H1 (cell line): ENCODE measurements around the gene SMTNL1. TPM values are rescaled to one million over a fixed set of nuclear protein-coding genes. Genes with fewer than 3 reads are reported as not detected.

Experiments used
- BRCA1 ChIP-seq: IDR thresholded peaks from 2 replicates; pipeline ENCODE4 v1.6.1; 2012; ENCODE audit warnings: low read depth, low read length, improper control_type of control experiment
- CHD1 ChIP-seq: IDR thresholded peaks from 2 replicates; pipeline ENCODE4 v1.6.1; 2012; ENCODE audit warnings: low read depth, low read length, improper control_type of control experiment
- POU5F1 ChIP-seq: IDR thresholded peaks from 2 replicates; pipeline ENCODE4 v1.6.1; 2011; ENCODE audit warnings: low read depth, mild to moderate bottlenecking, low read length, moderate library complexity
- SIN3A ChIP-seq, 2 experiments: IDR thresholded peaks in 1 of 2; conservative IDR thresholded peaks in 1 of 2; 2 replicates each; pipeline ENCODE4 v1.6.1; 2011 to 2012; ENCODE audit warnings: low read length in 2 of 2, improper control_type of control experiment in 1 of 2, low read depth in 1 of 2, mild to moderate bottlenecking in 1 of 2
- TEAD4 ChIP-seq: IDR thresholded peaks from 2 replicates; pipeline ENCODE4 v1.6.1; 2012; ENCODE audit warnings: low read depth, low read length, inconsistent platforms, mixed read lengths
- polyA plus RNA-seq, 7 experiments: library from polyadenylated mRNA; depleted of rRNA in 3 of 7; stranded (reverse) in 5 of 7; unstranded in 2 of 7; fragments of >200 nt in 5 of 7; fragments of 200-250 nt in 2 of 7; gene quantifications; 1 replicate in 5 of 7; 2 replicates in 1 of 7; 4 replicates in 1 of 7; pipeline versions ENCODE4 v1.2.1 to v1.2.3, GENCODE V29; 2011 to 2013; ENCODE audit warnings: missing spikeins in 2 of 7, mixed read lengths in 2 of 7
- total RNA-seq: library from RNA; stranded (reverse); fragmentation: NEBNext Ultra II Directional; extraction: Animal tissue kit (Norgen Biotek cat#: 25700); gene quantifications from 2 replicates; pipeline ENCODE4 v1.2.1, GENCODE V29; 2021
- TF ChIP-seq, protein P1 (sequence below): fragments of 300-600 bp; sonication (generic); IDR thresholded peaks from 2 replicates; pipeline ENCODE4 v1.7.1; 2012; ENCODE audit warnings: low read length, moderate library complexity, mild to moderate bottlenecking, inconsistent platforms; ENCODE audit not compliant: insufficient replicate concordance
- TF ChIP-seq, protein P2 (sequence below): IDR thresholded peaks from 2 replicates; pipeline ENCODE4 v1.6.1; 2011; ENCODE audit warnings: low read depth, mild to moderate bottlenecking, low read length; ENCODE audit not compliant: insufficient read depth
- TF ChIP-seq, protein P3 (sequence below), 3 experiments: IDR thresholded peaks; 1 replicate in 2 of 3; 2 replicates in 1 of 3; pipeline versions ENCODE4 v1.5.1 to v1.6.1; 2011; ENCODE audit warnings: low read length in 3 of 3, mild to moderate bottlenecking in 3 of 3, inconsistent platforms in 2 of 3, low read depth in 1 of 3, moderate library complexity in 1 of 3; ENCODE audit not compliant: insufficient read depth in 1 of 3; ENCODE audit errors: control extremely low read depth in 1 of 3

Gene SMTNL1
- total and polyA plus RNA-seq, 2 of the 8 experiments (the other 6 are each of a cell fraction or from before 2014, with no cell fraction given), result 0.18 TPM; not detected in 1

DNA sequence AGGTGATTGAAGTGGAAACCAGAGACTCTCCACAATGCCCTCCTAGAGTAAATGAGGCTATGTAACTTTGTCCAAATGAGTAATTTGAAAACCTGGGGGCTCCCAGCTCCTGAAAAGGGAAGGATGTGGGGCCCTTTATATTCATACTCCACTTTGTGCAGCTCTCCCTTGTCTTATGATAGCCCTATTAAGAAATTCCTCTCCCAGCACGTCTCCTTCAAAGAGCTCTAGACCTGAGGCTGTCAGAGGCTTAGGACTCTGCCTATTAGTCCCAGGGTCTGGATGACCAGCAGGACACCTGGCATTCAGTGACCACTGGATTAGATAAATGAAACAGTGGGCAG lies 24.0 kb upstream of the SMTNL1 start (continued):
- TF ChIP-seq, protein P1, sequence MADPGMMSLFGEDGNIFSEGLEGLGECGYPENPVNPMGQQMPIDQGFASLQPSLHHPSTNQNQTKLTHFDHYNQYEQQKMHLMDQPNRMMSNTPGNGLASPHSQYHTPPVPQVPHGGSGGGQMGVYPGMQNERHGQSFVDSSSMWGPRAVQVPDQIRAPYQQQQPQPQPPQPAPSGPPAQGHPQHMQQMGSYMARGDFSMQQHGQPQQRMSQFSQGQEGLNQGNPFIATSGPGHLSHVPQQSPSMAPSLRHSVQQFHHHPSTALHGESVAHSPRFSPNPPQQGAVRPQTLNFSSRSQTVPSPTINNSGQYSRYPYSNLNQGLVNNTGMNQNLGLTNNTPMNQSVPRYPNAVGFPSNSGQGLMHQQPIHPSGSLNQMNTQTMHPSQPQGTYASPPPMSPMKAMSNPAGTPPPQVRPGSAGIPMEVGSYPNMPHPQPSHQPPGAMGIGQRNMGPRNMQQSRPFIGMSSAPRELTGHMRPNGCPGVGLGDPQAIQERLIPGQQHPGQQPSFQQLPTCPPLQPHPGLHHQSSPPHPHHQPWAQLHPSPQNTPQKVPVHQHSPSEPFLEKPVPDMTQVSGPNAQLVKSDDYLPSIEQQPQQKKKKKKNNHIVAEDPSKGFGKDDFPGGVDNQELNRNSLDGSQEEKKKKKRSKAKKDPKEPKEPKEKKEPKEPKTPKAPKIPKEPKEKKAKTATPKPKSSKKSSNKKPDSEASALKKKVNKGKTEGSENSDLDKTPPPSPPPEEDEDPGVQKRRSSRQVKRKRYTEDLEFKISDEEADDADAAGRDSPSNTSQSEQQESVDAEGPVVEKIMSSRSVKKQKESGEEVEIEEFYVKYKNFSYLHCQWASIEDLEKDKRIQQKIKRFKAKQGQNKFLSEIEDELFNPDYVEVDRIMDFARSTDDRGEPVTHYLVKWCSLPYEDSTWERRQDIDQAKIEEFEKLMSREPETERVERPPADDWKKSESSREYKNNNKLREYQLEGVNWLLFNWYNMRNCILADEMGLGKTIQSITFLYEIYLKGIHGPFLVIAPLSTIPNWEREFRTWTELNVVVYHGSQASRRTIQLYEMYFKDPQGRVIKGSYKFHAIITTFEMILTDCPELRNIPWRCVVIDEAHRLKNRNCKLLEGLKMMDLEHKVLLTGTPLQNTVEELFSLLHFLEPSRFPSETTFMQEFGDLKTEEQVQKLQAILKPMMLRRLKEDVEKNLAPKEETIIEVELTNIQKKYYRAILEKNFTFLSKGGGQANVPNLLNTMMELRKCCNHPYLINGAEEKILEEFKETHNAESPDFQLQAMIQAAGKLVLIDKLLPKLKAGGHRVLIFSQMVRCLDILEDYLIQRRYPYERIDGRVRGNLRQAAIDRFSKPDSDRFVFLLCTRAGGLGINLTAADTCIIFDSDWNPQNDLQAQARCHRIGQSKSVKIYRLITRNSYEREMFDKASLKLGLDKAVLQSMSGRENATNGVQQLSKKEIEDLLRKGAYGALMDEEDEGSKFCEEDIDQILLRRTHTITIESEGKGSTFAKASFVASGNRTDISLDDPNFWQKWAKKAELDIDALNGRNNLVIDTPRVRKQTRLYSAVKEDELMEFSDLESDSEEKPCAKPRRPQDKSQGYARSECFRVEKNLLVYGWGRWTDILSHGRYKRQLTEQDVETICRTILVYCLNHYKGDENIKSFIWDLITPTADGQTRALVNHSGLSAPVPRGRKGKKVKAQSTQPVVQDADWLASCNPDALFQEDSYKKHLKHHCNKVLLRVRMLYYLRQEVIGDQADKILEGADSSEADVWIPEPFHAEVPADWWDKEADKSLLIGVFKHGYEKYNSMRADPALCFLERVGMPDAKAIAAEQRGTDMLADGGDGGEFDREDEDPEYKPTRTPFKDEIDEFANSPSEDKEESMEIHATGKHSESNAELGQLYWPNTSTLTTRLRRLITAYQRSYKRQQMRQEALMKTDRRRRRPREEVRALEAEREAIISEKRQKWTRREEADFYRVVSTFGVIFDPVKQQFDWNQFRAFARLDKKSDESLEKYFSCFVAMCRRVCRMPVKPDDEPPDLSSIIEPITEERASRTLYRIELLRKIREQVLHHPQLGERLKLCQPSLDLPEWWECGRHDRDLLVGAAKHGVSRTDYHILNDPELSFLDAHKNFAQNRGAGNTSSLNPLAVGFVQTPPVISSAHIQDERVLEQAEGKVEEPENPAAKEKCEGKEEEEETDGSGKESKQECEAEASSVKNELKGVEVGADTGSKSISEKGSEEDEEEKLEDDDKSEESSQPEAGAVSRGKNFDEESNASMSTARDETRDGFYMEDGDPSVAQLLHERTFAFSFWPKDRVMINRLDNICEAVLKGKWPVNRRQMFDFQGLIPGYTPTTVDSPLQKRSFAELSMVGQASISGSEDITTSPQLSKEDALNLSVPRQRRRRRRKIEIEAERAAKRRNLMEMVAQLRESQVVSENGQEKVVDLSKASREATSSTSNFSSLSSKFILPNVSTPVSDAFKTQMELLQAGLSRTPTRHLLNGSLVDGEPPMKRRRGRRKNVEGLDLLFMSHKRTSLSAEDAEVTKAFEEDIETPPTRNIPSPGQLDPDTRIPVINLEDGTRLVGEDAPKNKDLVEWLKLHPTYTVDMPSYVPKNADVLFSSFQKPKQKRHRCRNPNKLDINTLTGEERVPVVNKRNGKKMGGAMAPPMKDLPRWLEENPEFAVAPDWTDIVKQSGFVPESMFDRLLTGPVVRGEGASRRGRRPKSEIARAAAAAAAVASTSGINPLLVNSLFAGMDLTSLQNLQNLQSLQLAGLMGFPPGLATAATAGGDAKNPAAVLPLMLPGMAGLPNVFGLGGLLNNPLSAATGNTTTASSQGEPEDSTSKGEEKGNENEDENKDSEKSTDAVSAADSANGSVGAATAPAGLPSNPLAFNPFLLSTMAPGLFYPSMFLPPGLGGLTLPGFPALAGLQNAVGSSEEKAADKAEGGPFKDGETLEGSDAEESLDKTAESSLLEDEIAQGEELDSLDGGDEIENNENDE, result no peak
- TF ChIP-seq, protein P2, sequence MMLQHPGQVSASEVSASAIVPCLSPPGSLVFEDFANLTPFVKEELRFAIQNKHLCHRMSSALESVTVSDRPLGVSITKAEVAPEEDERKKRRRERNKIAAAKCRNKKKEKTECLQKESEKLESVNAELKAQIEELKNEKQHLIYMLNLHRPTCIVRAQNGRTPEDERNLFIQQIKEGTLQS, result no peak
- TF ChIP-seq CHD1 (no peak), TEAD4 (no peak), BRCA1 (no peak), SIN3A (conservative IDR thresholded peaks at IDR 0.05 in 1 of 2, IDR thresholded peaks at IDR 0.05 in 1 of 2; ENCODE audit: low read depth in 1 of 2, low read length in 2 of 2) (no peak), POU5F1 (no peak)
- TF ChIP-seq, protein P3, sequence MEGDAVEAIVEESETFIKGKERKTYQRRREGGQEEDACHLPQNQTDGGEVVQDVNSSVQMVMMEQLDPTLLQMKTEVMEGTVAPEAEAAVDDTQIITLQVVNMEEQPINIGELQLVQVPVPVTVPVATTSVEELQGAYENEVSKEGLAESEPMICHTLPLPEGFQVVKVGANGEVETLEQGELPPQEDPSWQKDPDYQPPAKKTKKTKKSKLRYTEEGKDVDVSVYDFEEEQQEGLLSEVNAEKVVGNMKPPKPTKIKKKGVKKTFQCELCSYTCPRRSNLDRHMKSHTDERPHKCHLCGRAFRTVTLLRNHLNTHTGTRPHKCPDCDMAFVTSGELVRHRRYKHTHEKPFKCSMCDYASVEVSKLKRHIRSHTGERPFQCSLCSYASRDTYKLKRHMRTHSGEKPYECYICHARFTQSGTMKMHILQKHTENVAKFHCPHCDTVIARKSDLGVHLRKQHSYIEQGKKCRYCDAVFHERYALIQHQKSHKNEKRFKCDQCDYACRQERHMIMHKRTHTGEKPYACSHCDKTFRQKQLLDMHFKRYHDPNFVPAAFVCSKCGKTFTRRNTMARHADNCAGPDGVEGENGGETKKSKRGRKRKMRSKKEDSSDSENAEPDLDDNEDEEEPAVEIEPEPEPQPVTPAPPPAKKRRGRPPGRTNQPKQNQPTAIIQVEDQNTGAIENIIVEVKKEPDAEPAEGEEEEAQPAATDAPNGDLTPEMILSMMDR (IDR thresholded peaks at IDR 0.05; ENCODE audit: control extremely low read depth in 1 of 3, insufficient read depth in 1 of 3, low read depth in 1 of 3, low read length in 3 of 3), result no peak
